HG02571 (cell line): ENCODE data around the gene KCNB1.

Experiments used
- ATAC-seq: cut with Tn5 transposase; IDR thresholded peaks from one replicate; pipeline ENCODE4 v1.9.1; 2021; ENCODE audit warnings: mild to moderate bottlenecking, moderate library complexity; ENCODE audit not compliant: unreplicated experiment

The KCNB1 gene

GRCh38 chr20:49501917-49502316, 19.4 kb upstream of the KCNB1 start:
- no peak for ATAC-seq

- ATAC-seq, result no peak
Measured at GRCh38 chr20:49497398-49497669, 14.9 kb upstream of the KCNB1 start.

GRCh38 chr20:49496553-49497397, 14.3 kb upstream of the KCNB1 start:
- ATAC-seq, result no peak

- ATAC-seq, result no peak
Measured at GRCh38 chr20:49496043-49496442, 13.6 kb upstream of the KCNB1 start.

GRCh38 chr20:49490689-49491088, 8.2 kb upstream of the KCNB1 start:
- ATAC-seq, result no peak

GRCh38 chr20:49489688-49490087, 7.2 kb upstream of the KCNB1 start:
- no peak for ATAC-seq

GRCh38 chr20:49486064-49486463, 3.6 kb upstream of the KCNB1 start:
- ATAC-seq, result no peak

GRCh38 chr20:49485563-49485962, 3.1 kb upstream of the KCNB1 start:
- ATAC-seq, result no peak

- no peak for ATAC-seq
Measured at GRCh38 chr20:49484180-49485140, 2.0 kb upstream of the KCNB1 start.

- no peak for ATAC-seq
Measured at GRCh38 chr20:49483696-49484123, 1.2 kb upstream of the KCNB1 start.

- no peak for ATAC-seq
Measured at GRCh38 chr20:49483018-49483695, 689 bp upstream of the KCNB1 start.

GRCh38 chr20:49482173-49482572, 295 bp downstream of the KCNB1 start:
- no peak for ATAC-seq

- no peak for ATAC-seq
Measured at GRCh38 chr20:49481116-49481515, 1.4 kb downstream of the KCNB1 start.

- ATAC-seq, result no peak
Measured at GRCh38 chr20:49480236-49480635, 2.2 kb downstream of the KCNB1 start.

GRCh38 chr20:49479785-49480184, 2.7 kb downstream of the KCNB1 start:
- ATAC-seq, result no peak

GRCh38 chr20:49478754-49479689, 3.4 kb downstream of the KCNB1 start:
- no peak for ATAC-seq

- ATAC-seq, result no peak
Measured at GRCh38 chr20:49478266-49478665, 4.2 kb downstream of the KCNB1 start.

GRCh38 chr20:49477200-49477599, 5.3 kb downstream of the KCNB1 start:
- no peak for ATAC-seq

- no peak for ATAC-seq
Measured at GRCh38 chr20:49476016-49476355, 6.5 kb downstream of the KCNB1 start.

GRCh38 chr20:49475292-49476015, 7.0 kb downstream of the KCNB1 start:
- no peak for ATAC-seq
